NB4 (cell line): ENCODE measurements around the gene PCDHGA11.

ENCODE experiments used
- DNase-seq: peaks from one replicate; pipeline ENCODE4 v3.0.0; 2010; ENCODE audit warnings: low read depth
- H3K4me3 ChIP-seq: one replicate; pipeline ENCODE4 v1.5.1; 2011; ENCODE audit warnings: mild to moderate bottlenecking, low read depth, low read length, moderate library complexity
- CTCF ChIP-seq: IDR thresholded peaks from one replicate; pipeline ENCODE4 v1.5.1; 2012; ENCODE audit warnings: low read depth, low read length
- MAX ChIP-seq: IDR thresholded peaks from 2 replicates; pipeline ENCODE4 v1.6.1; 2011; ENCODE audit warnings: low read depth, low read length
- MYC ChIP-seq: IDR thresholded peaks from 2 replicates; pipeline ENCODE4 v1.6.1; 2011; ENCODE audit warnings: low read depth, low read length
- POLR2A ChIP-seq: IDR thresholded peaks from 2 replicates; pipeline ENCODE4 v1.6.1; 2011; ENCODE audit warnings: mild to moderate bottlenecking; ENCODE audit not compliant: insufficient read length; ENCODE audit errors: extremely low read depth

PCDHGA11 gene

DNA sequence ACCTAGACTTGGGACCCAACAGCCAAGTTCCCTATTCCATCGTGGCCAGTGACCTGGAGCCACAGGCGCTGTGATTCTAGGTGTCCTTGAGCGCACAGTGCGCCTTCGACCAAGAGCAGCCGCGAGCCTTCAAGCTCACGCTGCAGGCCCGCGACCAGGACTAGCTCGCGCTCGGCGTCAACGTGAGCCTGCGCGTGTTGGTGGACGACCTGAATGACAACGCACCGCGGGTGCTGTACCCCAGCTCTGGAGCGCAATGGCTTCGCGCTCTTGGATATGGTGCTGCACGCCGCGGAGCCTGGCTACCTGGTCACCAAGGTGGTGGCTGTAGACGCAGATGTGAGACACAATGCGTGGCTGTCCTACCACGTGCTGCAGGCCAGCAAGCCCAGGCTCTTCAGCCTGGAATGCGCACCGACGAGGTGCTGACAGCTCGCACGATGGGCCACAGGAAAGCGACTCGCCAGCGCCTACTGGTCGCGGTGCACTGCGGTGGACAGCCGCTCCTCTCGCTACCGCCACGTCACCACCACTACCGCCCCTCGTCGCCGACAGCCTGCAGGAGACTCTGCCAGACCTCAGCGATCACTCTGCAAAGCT, 20.8 kb downstream of the PCDHGA11 start:
- TF ChIP-seq MAX (no peak), CTCF (no peak), MYC (no peak), POLR2A (no peak)
- no peak for DNase-seq

DNA sequence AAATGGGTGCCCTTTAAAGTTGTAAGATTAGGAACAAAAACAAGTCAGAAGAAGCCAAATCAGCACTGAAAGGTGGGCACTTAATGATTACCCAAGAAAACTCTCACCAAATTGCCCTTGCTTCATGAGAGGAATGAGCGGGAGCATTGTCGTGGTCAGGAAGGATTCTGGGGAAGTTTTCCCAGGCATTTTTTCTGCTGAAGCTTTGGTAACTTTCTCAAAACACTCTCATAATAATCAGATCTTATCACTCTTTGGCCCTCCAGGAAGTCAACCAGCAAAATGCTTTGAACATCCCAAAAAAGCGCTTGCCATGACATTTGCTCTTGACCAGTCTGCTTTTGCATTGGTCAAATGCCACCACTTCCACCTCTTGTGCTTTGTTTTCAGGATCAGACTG, 44.5 kb downstream of the PCDHGA11 start:
- no peak for TF ChIP-seq CTCF
- TF ChIP-seq MAX = no peak
- no peak for TF ChIP-seq POLR2A
- no peak for TF ChIP-seq MYC
- DNase-seq = no peak

More for the DNA sequence above, 20.8 kb downstream of the PCDHGA11 start:
- no peak overlapping the region for H3K4me3 ChIP-seq

More for the DNA sequence above, 44.5 kb downstream of the PCDHGA11 start:
- no peak overlapping the region for H3K4me3 ChIP-seq
